Liver (tissue), 3 donors: Measurements from ENCODE around the gene CNTN5.

Experiments used
- CTCF ChIP-seq: fragments of 150-350 bp; IDR thresholded peaks from 2 replicates; pipeline ENCODE4 v1.5.1; 2017; ENCODE audit warnings: improper control_type of control experiment, low read depth, low read length; ENCODE audit not compliant: missing input control
- HNF4G ChIP-seq: IDR thresholded peaks from 2 replicates; pipeline ENCODE4 v1.6.1; 2016; ENCODE audit warnings: antibody characterized with exemption
- JUND ChIP-seq, 2 donors: IDR thresholded peaks; 2 replicates each; pipeline ENCODE4 v1.6.1; 2016; ENCODE audit warnings: antibody characterized with exemption in 2 of 2
- REST ChIP-seq: IDR thresholded peaks from 2 replicates; pipeline ENCODE4 v1.6.1; 2016; ENCODE audit warnings: antibody characterized with exemption, mild to moderate bottlenecking
- YY1 ChIP-seq: IDR thresholded peaks from 2 replicates; pipeline ENCODE4 v1.6.1; 2016; ENCODE audit warnings: antibody characterized with exemption, mild to moderate bottlenecking
- donor health status: healthy.
- donor health status: healthy.

DNA sequence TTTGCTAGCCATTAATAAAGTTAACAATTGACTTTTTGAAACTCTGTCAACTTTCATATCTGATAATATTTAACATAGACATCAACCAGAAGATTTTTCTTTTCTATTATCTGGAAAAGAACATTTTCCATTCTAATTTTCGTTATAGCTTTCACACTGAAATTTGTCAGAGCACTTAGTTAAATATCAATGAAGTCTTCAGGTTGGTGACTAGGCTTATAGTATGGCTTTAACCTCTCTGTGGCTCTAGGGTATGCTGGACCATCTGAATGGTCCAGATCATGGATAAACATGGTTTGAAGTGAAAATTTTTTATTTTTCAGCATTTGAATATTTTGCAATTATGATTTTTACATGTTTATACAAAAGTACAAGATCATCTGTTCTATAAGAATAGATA lies 548.1 kb downstream of the CNTN5 start:
- TF ChIP-seq CTCF (no peak), HNF4G (no peak), JUND (IDR thresholded peaks at IDR 0.05) (no peak), YY1 (no peak), REST (no peak)
